Heart left ventricle (tissue), 16 donors: ENCODE measurements around the gene TBX5. TPM values are rescaled to one million over a fixed set of nuclear protein-coding genes. Genes with fewer than 3 reads are reported as not detected.

Experiments used
- ATAC-seq, 4 donors: fragments of 200-7000 bp; cut with Tn5 transposase; one replicate each; pipeline ENCODE4 v1.9.1; 2020 to 2022; ENCODE audit warnings: moderate library complexity in 4 of 4, mild to moderate bottlenecking in 3 of 4, moderate number of reproducible peaks in 1 of 4
- DNase-seq, 5 donors: peaks; one replicate each; pipeline ENCODE4 v3.0.0-alpha.2; 2020
- H3K27ac ChIP-seq, 12 donors: fragments of 200-600 bp; sonication (generic) in 4 of 12; one replicate each; pipeline versions ENCODE4 v1.5.0 to v1.8.0; 2016 to 2022; ENCODE audit warnings: mild to moderate bottlenecking in 2 of 12
- H3K27me3 ChIP-seq, 9 donors: fragments of 200-600 bp; sonication (generic) in 2 of 9; one replicate each; pipeline versions ENCODE4 v1.5.1 to v1.8.0; 2016 to 2022; ENCODE audit warnings: mild to moderate bottlenecking in 3 of 9
- H3K36me3 ChIP-seq, 9 donors: fragments of 200-600 bp; sonication (generic) in 2 of 9; one replicate each; pipeline versions ENCODE4 v1.5.0 to v1.8.0; 2018 to 2022; ENCODE audit warnings: mild to moderate bottlenecking in 2 of 9
- H3K4me1 ChIP-seq, 12 donors: fragments of 200-600 bp; sonication (generic) in 4 of 12; one replicate each; pipeline versions ENCODE4 v1.5.0 to v1.8.0; 2016 to 2022; ENCODE audit warnings: mild to moderate bottlenecking in 3 of 12
- H3K4me3 ChIP-seq, 12 donors: fragments of 200-600 bp; sonication (generic) in 4 of 12; one replicate each; pipeline versions ENCODE4 v1.5.0 to v1.8.0; 2017 to 2022; ENCODE audit warnings: mild to moderate bottlenecking in 9 of 12, moderate library complexity in 4 of 12
- H3K9me3 ChIP-seq, 12 donors: fragments of 200-600 bp; sonication (generic) in 4 of 12; one replicate each; pipeline versions ENCODE4 v1.5.0 to v1.8.0; 2016 to 2022; ENCODE audit warnings: mild to moderate bottlenecking in 1 of 12
- CTCF ChIP-seq, 12 donors: fragments of 200-600 bp; sonication (generic) in 4 of 12; IDR thresholded peaks; one replicate each; pipeline versions ENCODE4 v1.5.0 to v1.8.0; 2018 to 2022; ENCODE audit warnings: antibody characterized with exemption in 12 of 12, mild to moderate bottlenecking in 5 of 12
- POLR2A ChIP-seq, 2 donors: fragments of 450-650 bp; IDR thresholded peaks; one replicate each; pipeline ENCODE4 v1.6.1; 2017; ENCODE audit warnings: antibody characterized with exemption in 2 of 2, mild to moderate bottlenecking in 2 of 2, moderate library complexity in 2 of 2
- WGBS, 4 donors: extraction: QIAGEN DNeasy Blood & Tissue Kit in 2 of 4; methylation state at CpG; one replicate each; pipeline versions ENCODE4 v1.1.5 to v1.1.7; 2013 to 2018; 5-methylcytosine and 5-hydroxymethylcytosine counted together
- intact Hi-C, 10 donors: fragments of 100-400 bp; cut with DNase I; formaldehyde crosslinking; loops; one replicate each; pipeline versions ENCODE4 v1.11.1 to v1.14.2; 2022
- polyA plus RNA-seq, 2 donors: library from polyadenylated mRNA; stranded (reverse); fragments of 200-250 nt; gene quantifications; one replicate each; pipeline ENCODE4 v1.2.3, GENCODE V29; 2013
- total RNA-seq, 9 donors: library from RNA; depleted of rRNA in 2 of 9; stranded (reverse); fragments of >200 nt in 2 of 9; fragmentation: NEBNext Ultra II Directional in 3 of 9; extraction: Animal tissue kit (Norgen Biotek cat#: 25700) in 3 of 9; gene quantifications; one replicate each; pipeline versions ENCODE4 v1.1.0 to v1.2.4, GENCODE V29; 2016 to 2023
- donor health status: ischemic (EF 13 %, LVEDD 7.1; RV severe dilation, severe dysfunction).
- donor health status: healthy with polysubstance abuse.
- donor health status: DM: no; HTN: yes; CAD: no.
- donor health status: DM: no; HTN: no; CAD: no.
- donor health status: ischemic (EF 25% LVEDD 6.9; RV normal size, moderate dysfunction).
- donor health status: ischemic (EF 25% LVEDD 5.7; RV mildly dilated, moderate dysfunction).
- donor health status: healthy.
- donor health status: DM: yes; HTN: yes; CAD: no.
- donor health status: ischemic (EF 35%, LVEDD 5.7; RV mildly dilated, moderate dysfunction).
- donor health status: nonischemic (EF 11% LVEDD 7.7; RV severe dilation, severe dysfunction).
- donor health status: DM: yes; HTN: yes; CAD: no.
- donor health status: PGD.
- donor health status: ischemic (EF 29% LVEDD 5.4; RV normal size, mild dysfunction).
- donor health status: nonischemic (EF 23%, LVEDD 6.1; RV moderate dilation, normal function).

Gene TBX5
- total and polyA plus RNA-seq, 11 donors: 8.1 to 74.5 (median 42.5) TPM

GRCh38 chr12:114401328-114402083 lies 4.4 kb downstream of the TBX5 start:
- H3K36me3 ChIP-seq: peaks cover 0 to 27% (median 0%) of the 10 kb centered on the region in 9 donors
- peaks cover 0 to 44% (median 7%) of the 10 kb centered on the region in 12 donors for H3K4me1 ChIP-seq
- intact Hi-C loops: loop anchor here in 4 of 10 donors (5.0 to 10.0 kb wide), 4 partner anchors 39 to 73 kb away; no protein-coding TSS in a partner anchor
- DNase-seq (no peak), ATAC-seq (no peak)
- no peaks in the 10 kb centered on the region for H3K9me3 ChIP-seq
- peaks cover 0 to 96% (median 8%) of the 10 kb centered on the region in 9 donors for H3K27me3 ChIP-seq
- WGBS, 4 donors: 30 to 46% (median 41%) methylated on average over 10 of the region's 10 CpGs
- peak overlapping the region in 6 of 12 donors; percentile 7 to 88 (median 18) for H3K4me3 ChIP-seq
- peak overlapping the region in 11 of 12 donors; percentile 17 to 89 (median 65) for H3K27ac ChIP-seq
- TF ChIP-seq CTCF (IDR thresholded peaks at IDR 0.05) (no peak), POLR2A (IDR thresholded peaks at IDR 0.05) (no peak)

DNA sequence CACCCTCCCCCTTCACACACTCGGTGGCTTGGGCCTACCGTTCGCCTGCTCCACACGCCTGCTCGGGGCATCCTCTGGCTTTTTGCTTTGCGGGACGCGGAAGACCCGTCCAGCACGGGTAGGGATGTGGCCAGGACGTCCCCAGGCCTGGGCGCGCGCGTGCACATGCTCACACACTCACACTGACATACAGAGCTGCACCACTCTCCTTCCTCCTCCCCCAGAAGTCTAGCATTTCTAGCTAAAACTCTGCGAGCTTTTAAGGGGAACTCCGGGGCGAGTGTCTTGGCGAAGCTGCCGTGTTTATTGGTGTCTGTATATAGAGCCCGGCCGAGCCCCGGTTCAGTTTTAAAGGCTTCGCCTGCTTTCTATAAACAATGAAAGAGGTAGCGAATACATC lies 5.0 kb downstream of the TBX5 start:
- H3K4me3 ChIP-seq: peak overlapping the region in 7 of 12 donors; percentile 13 to 21 (median 16)
- no peaks in the 10 kb centered on the region for H3K9me3 ChIP-seq
- peak overlapping the region; percentile 17 to 89 (median 64) for H3K27ac ChIP-seq
- no peak for TF ChIP-seq POLR2A (IDR thresholded peaks at IDR 0.05)
- no peak for TF ChIP-seq CTCF (IDR thresholded peaks at IDR 0.05)
- peaks cover 0 to 27% (median 0%) of the 10 kb centered on the region in 9 donors for H3K36me3 ChIP-seq
- peak in 4 of 5 donors; percentile 36 to 63 (median 53) for DNase-seq
- ATAC-seq: peak; percentile 11 to 30 (median 21)
- intact Hi-C loops: loop anchor here in 4 of 10 donors (5.0 to 10.0 kb wide), 4 partner anchors 39 to 74 kb away; no protein-coding TSS in a partner anchor
- H3K4me1 ChIP-seq: peaks cover 0 to 50% (median 9%) of the 10 kb centered on the region in 12 donors
- peaks cover 0 to 97% (median 9%) of the 10 kb centered on the region in 9 donors for H3K27me3 ChIP-seq
- 9 to 15% (median 10%) methylated on average over 20 to 25 of the region's 25 CpGs for WGBS, 4 donors

DNA sequence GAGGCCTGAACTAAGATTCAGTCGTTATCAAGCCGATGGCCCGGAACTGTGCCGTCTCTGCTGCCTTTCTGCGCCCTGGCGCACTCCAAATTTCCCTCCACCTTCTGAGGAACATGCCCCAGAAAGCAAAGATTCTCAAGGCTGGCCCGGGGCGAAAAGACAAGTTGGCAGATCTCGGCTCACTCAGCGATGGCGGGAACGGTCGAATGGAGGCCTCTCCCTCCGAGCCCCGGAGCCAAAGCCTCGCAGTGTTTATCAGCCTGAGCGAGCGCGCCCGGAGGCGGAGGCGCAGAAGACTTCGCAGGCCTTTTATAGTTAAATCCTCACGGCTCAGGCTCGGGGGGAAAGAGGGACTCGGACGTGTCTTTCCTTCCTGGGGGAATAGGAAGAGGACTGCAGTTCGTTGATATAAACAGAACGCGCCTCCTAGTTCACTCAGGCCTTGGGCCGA lies 5.6 kb downstream of the TBX5 start:
- intact Hi-C loops: loop anchor here in 4 of 10 donors (5.0 to 10.0 kb wide), 4 partner anchors 38 to 74 kb away; no protein-coding TSS in a partner anchor
- ATAC-seq (no peak), DNase-seq (no peak)
- peak overlapping the region in 11 of 12 donors; percentile 44 to 89 (median 65) for H3K27ac ChIP-seq
- H3K9me3 ChIP-seq: no peaks in the 10 kb centered on the region
- no peak for TF ChIP-seq CTCF (IDR thresholded peaks at IDR 0.05)
- no peak for TF ChIP-seq POLR2A (IDR thresholded peaks at IDR 0.05)
- peaks cover 0 to 55% (median 10%) of the 10 kb centered on the region in 12 donors for H3K4me1 ChIP-seq
- peaks cover 0 to 27% (median 0%) of the 10 kb centered on the region in 9 donors for H3K36me3 ChIP-seq
- H3K27me3 ChIP-seq: peaks cover 0 to 97% (median 9%) of the 10 kb centered on the region in 9 donors
- H3K4me3 ChIP-seq: peak overlapping the region in 7 of 12 donors; percentile 13 to 21 (median 16)
- 11 to 24% (median 18%) methylated on average over 31 of the region's 31 CpGs for WGBS, 4 donors
